GM10248 (cell line): ENCODE measurements around the gene TANC1.

ENCODE experiments used
- CTCF ChIA-PET: fragments of 300-600 bp; sonication (Branson Sonifier 250); formaldehyde crosslinking; extraction: SDS; loops from one replicate; lab custom pipeline; 2021; ENCODE audit warnings: antibody characterized with exemption; lab: Yijun Ruan, JAX
- POLR2A ChIA-PET: fragments of 350-650 bp; sonication (Branson Sonifier 250); formaldehyde crosslinking; extraction: SDS; loops from one replicate; lab custom pipeline; 2020; ENCODE audit warnings: antibody characterized with exemption; lab: Yijun Ruan, JAX
- DNase-seq: peaks from one replicate; pipeline ENCODE4 v3.0.0; 2012; ENCODE audit errors: extremely low spot score
- TF ChIP-seq, protein P1 (sequence below): IDR thresholded peaks from 2 replicates; pipeline ENCODE4 v1.5.1; 2012; ENCODE audit warnings: mild to moderate bottlenecking, low read depth; ENCODE audit errors: extremely low read depth, missing control alignments, control extremely low read depth

Gene TANC1

DNA sequence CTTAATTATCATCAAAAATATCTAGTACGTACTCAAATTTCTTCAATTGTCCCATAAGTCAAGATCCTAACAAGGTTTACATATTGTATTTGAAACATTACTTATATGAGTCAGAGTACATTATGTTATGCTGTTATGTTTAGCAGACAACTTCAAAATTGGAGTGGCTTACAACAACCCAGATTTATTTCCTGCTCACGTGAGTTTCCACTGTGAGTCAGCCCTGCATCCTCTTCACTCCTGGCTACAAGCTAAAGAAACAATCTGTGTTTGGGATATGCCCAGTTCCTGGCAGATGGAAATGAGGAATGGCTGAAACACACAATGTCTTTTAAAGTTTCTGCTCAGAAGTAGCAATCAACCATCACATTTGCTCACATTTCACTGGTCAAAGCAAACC, 31.5 kb upstream of the TANC1 start:
- POLR2A ChIA-PET: no interaction called here
- CTCF ChIA-PET: no interaction called here
- DNase-seq: no peak
- TF ChIP-seq, protein P1, sequence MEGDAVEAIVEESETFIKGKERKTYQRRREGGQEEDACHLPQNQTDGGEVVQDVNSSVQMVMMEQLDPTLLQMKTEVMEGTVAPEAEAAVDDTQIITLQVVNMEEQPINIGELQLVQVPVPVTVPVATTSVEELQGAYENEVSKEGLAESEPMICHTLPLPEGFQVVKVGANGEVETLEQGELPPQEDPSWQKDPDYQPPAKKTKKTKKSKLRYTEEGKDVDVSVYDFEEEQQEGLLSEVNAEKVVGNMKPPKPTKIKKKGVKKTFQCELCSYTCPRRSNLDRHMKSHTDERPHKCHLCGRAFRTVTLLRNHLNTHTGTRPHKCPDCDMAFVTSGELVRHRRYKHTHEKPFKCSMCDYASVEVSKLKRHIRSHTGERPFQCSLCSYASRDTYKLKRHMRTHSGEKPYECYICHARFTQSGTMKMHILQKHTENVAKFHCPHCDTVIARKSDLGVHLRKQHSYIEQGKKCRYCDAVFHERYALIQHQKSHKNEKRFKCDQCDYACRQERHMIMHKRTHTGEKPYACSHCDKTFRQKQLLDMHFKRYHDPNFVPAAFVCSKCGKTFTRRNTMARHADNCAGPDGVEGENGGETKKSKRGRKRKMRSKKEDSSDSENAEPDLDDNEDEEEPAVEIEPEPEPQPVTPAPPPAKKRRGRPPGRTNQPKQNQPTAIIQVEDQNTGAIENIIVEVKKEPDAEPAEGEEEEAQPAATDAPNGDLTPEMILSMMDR: no peak

DNA sequence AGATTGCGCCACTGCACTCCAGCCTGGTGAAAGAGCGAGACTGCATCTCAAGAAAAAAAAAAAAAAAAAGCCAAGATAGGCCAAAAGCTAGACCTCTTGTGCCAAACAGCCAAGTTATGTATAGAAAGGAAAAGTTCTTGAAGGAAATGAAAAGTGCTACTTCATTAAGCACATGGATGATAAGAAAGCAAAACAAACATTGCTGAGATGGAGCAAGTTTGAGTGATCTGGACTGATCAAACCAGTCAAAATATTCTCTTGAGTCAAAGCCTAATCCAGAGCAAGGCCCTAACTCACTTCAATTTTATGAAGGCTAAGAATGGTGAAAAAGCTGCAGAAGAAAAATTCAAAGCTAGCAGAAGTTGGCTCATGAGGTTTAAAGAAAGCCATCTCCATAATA, 28.1 kb upstream of the TANC1 start:
- ChIA-PET CTCF (interaction anchor here (0.8 to 1.3 kb wide), 2 partner anchors 9 to 37 kb away, joined by 4 read pairs; no protein-coding TSS in a partner anchor), POLR2A (interaction anchor here (0.6 kb wide), 1 partner anchor 178 kb away, joined by 3 read pairs; no protein-coding TSS in a partner anchor)
- no peak for DNase-seq
- TF ChIP-seq, protein P1: no peak

DNA sequence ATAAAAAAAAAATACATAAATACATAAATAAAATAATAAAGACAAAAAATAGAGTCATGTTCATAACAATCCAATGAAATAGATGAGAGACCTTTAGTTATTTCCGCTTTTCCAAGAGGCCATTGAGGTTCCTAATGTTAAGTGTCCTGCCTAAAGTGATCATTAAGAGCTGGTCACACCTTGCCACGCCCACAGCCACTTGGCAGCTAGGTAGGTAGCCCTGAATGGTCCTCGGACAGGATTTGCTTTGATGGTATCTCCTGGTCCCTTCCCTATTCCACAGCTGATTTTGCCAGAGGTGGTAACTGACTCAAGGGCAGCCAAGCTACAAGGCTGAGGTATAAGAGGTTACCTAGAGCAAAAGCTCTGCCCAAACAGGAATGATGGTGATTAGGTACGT, 24.5 kb upstream of the TANC1 start:
- POLR2A ChIA-PET: no interaction called here
- CTCF ChIA-PET: interaction anchor here (1.5 kb wide), 1 partner anchor 10 kb away, joined by 3 read pairs; no protein-coding TSS in a partner anchor
- DNase-seq: no peak
- TF ChIP-seq, protein P1: no peak

- CTCF ChIA-PET: no interaction called here
- TF ChIP-seq, protein P1: no peak
Measured at GRCh38 chr2:158948964-158949699, 19.3 kb upstream of the TANC1 start.

DNA sequence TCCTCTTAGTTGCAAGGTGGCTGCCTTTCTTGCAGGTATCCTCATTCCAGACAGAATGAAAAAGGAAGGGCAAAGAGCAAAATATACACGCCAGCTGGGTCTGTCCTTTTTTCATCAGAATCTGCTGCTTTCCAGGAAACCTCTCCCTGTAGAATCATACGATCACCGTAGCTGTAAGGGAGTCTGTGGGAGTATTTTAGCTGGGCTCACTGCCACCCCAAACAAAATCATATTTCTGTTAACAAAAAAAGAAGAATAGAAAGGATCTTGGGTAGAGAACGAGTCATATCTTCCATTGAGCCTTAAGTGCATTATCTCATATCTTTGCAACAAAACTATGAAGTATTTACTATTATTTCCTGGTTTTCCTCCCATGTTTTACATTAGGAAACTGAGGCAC, 15.0 kb upstream of the TANC1 start:
- ChIA-PET CTCF (interaction anchor here (1.6 kb wide), 1 partner anchor 24 kb away, joined by 4 read pairs; no protein-coding TSS in a partner anchor), POLR2A (no interaction called here)
- no peak for DNase-seq

More at GRCh38 chr2:158948964-158949699, 19.3 kb upstream of the TANC1 start:
- DNase-seq: no peak
- POLR2A ChIA-PET: no interaction called here

GRCh38 chr2:158953926-158954763, 14.3 kb upstream of the TANC1 start:
- POLR2A ChIA-PET: no interaction called here
- DNase-seq: no peak
- TF ChIP-seq, protein P1: no peak
- CTCF ChIA-PET: no interaction called here

More for the DNA sequence above, 15.0 kb upstream of the TANC1 start:
- TF ChIP-seq, protein P1: no peak
